ENCODE measurements around the gene MAML3.

- TF ChIP-seq EZH2 (IDR thresholded peaks at IDR 0.05; ENCODE audit: borderline replicate concordance) (no peak), CTCF (IDR thresholded peaks at IDR 0.05; ENCODE audit: poor library complexity) (no peak), EZH2phosphoT487 (IDR thresholded peaks at IDR 0.05; ENCODE audit: low read depth, severe bottlenecking, unreplicated experiment) (no peak)
These were observed 241.5 kb downstream of the MAML3 start for GRCh38 chr4:139912445-139912844.

All from hepatocyte (in vitro differentiated cells).